ENCODE measurements around the gene ANGPTL7. TPM values are rescaled to one million over a fixed set of nuclear protein-coding genes. Genes with fewer than 3 reads are reported as not detected.

Gene ANGPTL7, protein sequence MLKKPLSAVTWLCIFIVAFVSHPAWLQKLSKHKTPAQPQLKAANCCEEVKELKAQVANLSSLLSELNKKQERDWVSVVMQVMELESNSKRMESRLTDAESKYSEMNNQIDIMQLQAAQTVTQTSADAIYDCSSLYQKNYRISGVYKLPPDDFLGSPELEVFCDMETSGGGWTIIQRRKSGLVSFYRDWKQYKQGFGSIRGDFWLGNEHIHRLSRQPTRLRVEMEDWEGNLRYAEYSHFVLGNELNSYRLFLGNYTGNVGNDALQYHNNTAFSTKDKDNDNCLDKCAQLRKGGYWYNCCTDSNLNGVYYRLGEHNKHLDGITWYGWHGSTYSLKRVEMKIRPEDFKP
- total RNA-seq (2022) (not detected in 2 replicates), Bru-seq, nascent RNA (not detected), BruChase-seq, experiment 1, labeled RNA remaining after a 2-hour chase (not detected), BruChase-seq, experiment 2, labeled RNA remaining after a 6-hour chase (not detected)
- long read RNA-seq: 0 reads

DNA sequence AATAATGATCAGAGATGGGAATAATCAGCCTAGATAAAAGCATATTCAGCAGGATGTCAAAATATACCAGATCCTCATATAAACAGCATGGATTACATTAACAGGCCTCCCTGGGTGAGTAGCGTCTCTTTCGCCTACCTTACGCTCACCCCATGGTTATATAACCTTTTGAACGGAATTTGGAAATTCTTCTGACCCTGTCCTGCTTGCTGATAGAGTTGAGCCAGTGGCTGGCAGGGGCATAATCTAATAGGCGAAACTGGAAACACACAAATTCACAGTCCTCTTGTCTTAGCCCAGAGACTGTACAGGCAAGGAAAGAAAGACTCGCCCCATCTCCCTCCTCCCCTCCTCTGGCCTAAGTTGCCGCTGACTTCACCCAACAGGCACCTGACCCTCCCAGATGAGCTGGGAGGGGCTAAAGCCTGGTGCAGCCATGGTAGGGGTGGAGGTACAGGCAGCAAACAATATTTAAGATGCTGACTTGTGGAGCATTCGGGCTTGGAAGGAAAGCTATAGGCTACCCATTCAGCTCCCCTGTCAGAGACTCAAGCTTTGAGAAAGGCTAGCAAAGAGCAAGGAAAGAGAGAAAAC, at the start of gene ANGPTL7:
Gene ANGPTL7, plus strand, starts transcription at position 498 of the 594 bp plus-strand sequence. CDS start 225 bp downstream, outside the sequence.
- H3K4me1 ChIP-seq: no peaks in the 10 kb centered on the region

GRCh38 chr1:11142618-11143391, 46.4 kb upstream of the ANGPTL7 start:
- Mint-ChIP-seq H3K4me3 (ENCODE audit: unreplicated experiment) (no peak overlapping the region), H3K9me3 (ENCODE audit: unreplicated experiment) (no peaks in the 10 kb centered on the region), H3K27me3 (ENCODE audit: insufficient read depth, unreplicated experiment) (no peaks in the 10 kb centered on the region), H3K27ac (ENCODE audit: unreplicated experiment) (no peak overlapping the region), H3K36me3 (ENCODE audit: insufficient read depth, unreplicated experiment) (peaks cover 18% of the 10 kb centered on the region), H3K4me1 (ENCODE audit: low read depth, unreplicated experiment) (no peaks in the 10 kb centered on the region)
- Histone ChIP-seq H3K27me3 (replicated peaks; ENCODE audit: control insufficient read depth, insufficient read depth, low read length) (no peaks in the 10 kb centered on the region), H3K9me3 (no peaks in the 10 kb centered on the region), H3K4me1 (no peaks in the 10 kb centered on the region), H3K36me3 (ENCODE audit: control insufficient read depth, insufficient read depth, low read length) (no peaks in the 10 kb centered on the region; the same call in 1 of the 2 replicates), H3K4me3 (ENCODE audit: low read depth, low read length) (no peak overlapping the region)
- no TSS peak for BruUV-seq (replicated peaks)
- POLR2A ChIA-PET: no interaction called here
- TF ChIP-seq CTCF (IDR thresholded peaks at IDR 0.05; ENCODE audit: insufficient read depth in 1 of 2, low read depth in 1 of 2, low read length in 1 of 2, severe bottlenecking in 1 of 2, unreplicated experiment in 1 of 2): no peak
- no peak for DNase-seq
- CTCF ChIA-PET: no interaction called here
- intact Hi-C loops (cut with micrococcal nuclease; ENCODE audit: unreplicated experiment): no loop called here

More for the DNA sequence above, at the start of gene ANGPTL7:
- intact Hi-C loops (cut with micrococcal nuclease; ENCODE audit: unreplicated experiment): no loop called here
- Mint-ChIP-seq H3K9me3 (ENCODE audit: unreplicated experiment) (no peaks in the 10 kb centered on the region), H3K27ac (ENCODE audit: unreplicated experiment) (no peak within 1 kb of the TSS), H3K4me3 (ENCODE audit: unreplicated experiment) (no peak within 1 kb of the TSS), H3K36me3 (ENCODE audit: insufficient read depth, unreplicated experiment) (peaks cover 10% of the 10 kb centered on the region), H3K4me1 (ENCODE audit: low read depth, unreplicated experiment) (no peaks in the 10 kb centered on the region), H3K27me3 (ENCODE audit: insufficient read depth, unreplicated experiment) (no peaks in the 10 kb centered on the region)
- ChIA-PET CTCF (no interaction called here), POLR2A (no interaction called here)
- no peak within 1 kb of the TSS for H3K4me3 ChIP-seq (ENCODE audit: low read depth, low read length)
- no peaks in the 10 kb centered on the region for H3K27me3 ChIP-seq (replicated peaks; ENCODE audit: control insufficient read depth, insufficient read depth, low read length)
- no peak for DNase-seq
- no TSS peak for BruUV-seq (replicated peaks)
- H3K9me3 ChIP-seq: no peaks in the 10 kb centered on the region
- TF ChIP-seq CTCF (IDR thresholded peaks at IDR 0.05; ENCODE audit: insufficient read depth in 1 of 2, low read depth in 1 of 2, low read length in 1 of 2, severe bottlenecking in 1 of 2, unreplicated experiment in 1 of 2): no peak
- H3K36me3 ChIP-seq (ENCODE audit: control insufficient read depth, insufficient read depth, low read length): peaks cover 1% of the 10 kb centered on the region; the same call in 1 of the 2 replicates

DNA sequence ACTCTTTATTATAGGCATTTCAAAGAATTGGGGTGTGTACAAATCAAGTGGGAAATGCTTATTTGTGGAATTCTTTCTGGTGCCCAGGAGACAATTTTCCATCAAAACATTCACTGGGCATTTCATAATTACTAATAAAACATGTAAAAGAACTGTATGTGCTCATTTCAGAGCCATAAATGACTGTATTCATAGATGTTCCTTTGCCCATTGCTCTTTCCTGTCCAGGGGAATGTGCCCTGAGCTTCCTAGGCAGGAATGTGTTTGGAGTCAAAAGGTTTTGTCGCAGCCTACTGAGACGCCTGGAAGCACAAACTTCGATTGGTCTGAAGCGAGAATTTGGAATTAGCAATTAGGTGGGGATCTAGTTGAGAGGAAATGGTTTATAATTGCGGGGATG, 45.8 kb upstream of the ANGPTL7 start:
- Histone ChIP-seq H3K4me1 (no peaks in the 10 kb centered on the region), H3K27me3 (replicated peaks; ENCODE audit: control insufficient read depth, insufficient read depth, low read length) (no peaks in the 10 kb centered on the region), H3K4me3 (ENCODE audit: low read depth, low read length) (no peak overlapping the region), H3K36me3 (ENCODE audit: control insufficient read depth, insufficient read depth, low read length) (no peaks in the 10 kb centered on the region; the same call in 1 of the 2 replicates), H3K9me3 (no peaks in the 10 kb centered on the region)
- no peak overlapping the region for H3K4me3 Mint-ChIP-seq (ENCODE audit: unreplicated experiment)
- H3K9me3 Mint-ChIP-seq (ENCODE audit: unreplicated experiment): no peaks in the 10 kb centered on the region
- DNase-seq: no peak
- no peaks in the 10 kb centered on the region for H3K4me1 Mint-ChIP-seq (ENCODE audit: low read depth, unreplicated experiment)
- POLR2A ChIA-PET: no interaction called here
- CTCF ChIA-PET: no interaction called here
- intact Hi-C loops (cut with micrococcal nuclease; ENCODE audit: unreplicated experiment): no loop called here
- no TSS peak for BruUV-seq (replicated peaks)
- H3K36me3 Mint-ChIP-seq (ENCODE audit: insufficient read depth, unreplicated experiment): peaks cover 20% of the 10 kb centered on the region
- no peak for TF ChIP-seq CTCF (IDR thresholded peaks at IDR 0.05; ENCODE audit: insufficient read depth in 1 of 2, low read depth in 1 of 2, low read length in 1 of 2, severe bottlenecking in 1 of 2, unreplicated experiment in 1 of 2)
- H3K27ac Mint-ChIP-seq (ENCODE audit: unreplicated experiment): no peak overlapping the region
- H3K27me3 Mint-ChIP-seq (ENCODE audit: insufficient read depth, unreplicated experiment): no peaks in the 10 kb centered on the region
